GM10847 (cell line): ENCODE data around the gene SARS2.
A peak's percentile ranks its signal among the peaks of the same experiment; 100 is the strongest.

Experiments
- POLR2A ChIP-seq: IDR thresholded peaks from 2 replicates; pipeline ENCODE4 v1.6.1; 2011; ENCODE audit not compliant: insufficient read length; ENCODE audit errors: extremely low read depth

The SARS2 gene

GRCh38 chr19:38891771-38892170, 38.8 kb downstream of the SARS2 start:
- no peak for TF ChIP-seq POLR2A

- TF ChIP-seq POLR2A: no peak
Measured at GRCh38 chr19:38890686-38891085, 39.9 kb downstream of the SARS2 start.

GRCh38 chr19:38889803-38890202, 40.8 kb downstream of the SARS2 start:
- TF ChIP-seq POLR2A: no peak

- no peak for TF ChIP-seq POLR2A
Measured at GRCh38 chr19:38888876-38889275, 41.7 kb downstream of the SARS2 start.

- TF ChIP-seq POLR2A: no peak
Measured at GRCh38 chr19:38883286-38883685, 47.3 kb downstream of the SARS2 start.

- no peak for TF ChIP-seq POLR2A
Measured at GRCh38 chr19:38880882-38881609, 49.5 kb downstream of the SARS2 start.

- TF ChIP-seq POLR2A: no peak
Measured at GRCh38 chr19:38880076-38880881, 50.3 kb downstream of the SARS2 start.

GRCh38 chr19:38879400-38879751, 51.2 kb downstream of the SARS2 start:
- no peak for TF ChIP-seq POLR2A

- TF ChIP-seq POLR2A: no peak
Measured at GRCh38 chr19:38878575-38879399, 51.8 kb downstream of the SARS2 start.

GRCh38 chr19:38877781-38878574, 52.6 kb downstream of the SARS2 start, which contains the start of gene RINL:
Gene RINL, minus strand, starts transcription at chr19:38878275. Its CDS starts 1,533 bp downstream, at chr19:38876742.
- peak; percentile 54 for TF ChIP-seq POLR2A

GRCh38 chr19:38875656-38876395, 54.7 kb downstream of the SARS2 start:
- TF ChIP-seq POLR2A: no peak

GRCh38 chr19:38870612-38871011, 60.0 kb downstream of the SARS2 start:
- no peak for TF ChIP-seq POLR2A

- no peak for TF ChIP-seq POLR2A
Measured at GRCh38 chr19:38869836-38870607, 60.5 kb downstream of the SARS2 start.
